Esophagus squamous epithelium (tissue), 5 donors: ENCODE measurements around the gene PRPF4. TPM values are rescaled to one million over a fixed set of nuclear protein-coding genes. Genes with fewer than 3 reads are reported as not detected.

ENCODE experiments used
- DNase-seq: peaks from one replicate; lab custom pipeline; 2025; lab: John Stamatoyannopoulos, UW
- H3K27ac ChIP-seq, 4 donors: fragments of 200-600 bp; sonication (generic); one replicate each; pipeline ENCODE4 v1.5.1; 2016 to 2019; ENCODE audit warnings: mild to moderate bottlenecking in 1 of 4
- H3K27me3 ChIP-seq, 4 donors: fragments of 200-600 bp; sonication (generic); 1 replicate in 3 of 4; 2 replicates in 1 of 4; pipeline versions ENCODE4 v1.5.1 to v1.6.0; 2017 to 2021; ENCODE audit warnings: antibody characterized with exemption in 1 of 4
- H3K36me3 ChIP-seq, 3 donors: fragments of 200-600 bp; sonication (generic); one replicate each; pipeline ENCODE4 v1.5.1; 2016 to 2019
- H3K4me1 ChIP-seq, 3 donors: fragments of 200-600 bp; sonication (generic); one replicate each; pipeline ENCODE4 v1.5.1; 2017 to 2019
- H3K4me3 ChIP-seq, 4 donors: fragments of 200-600 bp; sonication (generic); 1 replicate in 3 of 4; 2 replicates in 1 of 4; pipeline ENCODE4 v1.5.1; 2016 to 2019; ENCODE audit warnings: mild to moderate bottlenecking in 2 of 4, moderate library complexity in 1 of 4
- H3K9me3 ChIP-seq, 3 donors: fragments of 200-600 bp; sonication (generic); one replicate each; pipeline ENCODE4 v1.5.1; 2016 to 2019
- CTCF ChIP-seq, 6 experiments: fragments of 450-650 bp in 4 of 6; fragments of 200-600 bp in 2 of 6; sonication (generic) in 2 of 6; IDR thresholded peaks; one replicate each; pipeline ENCODE4 v1.5.1; 2016 to 2019; ENCODE audit warnings: antibody characterized with exemption in 6 of 6, mild to moderate bottlenecking in 4 of 6, moderate library complexity in 4 of 6
- POLR2A ChIP-seq, 4 donors: fragments of 450-650 bp; IDR thresholded peaks; one replicate each; pipeline ENCODE4 v1.6.1; 2017; ENCODE audit warnings: antibody characterized with exemption in 4 of 4, mild to moderate bottlenecking in 4 of 4, moderate library complexity in 3 of 4
- WGBS, 2 donors: methylation state at CpG; one replicate each; pipeline ENCODE4 v1.1.5; 2018; 5-methylcytosine and 5-hydroxymethylcytosine counted together
- intact Hi-C: fragments of 100-400 bp; cut with DNase I; formaldehyde crosslinking; loops from one replicate; pipeline ENCODE4 v1.15.0; 2022
- total RNA-seq, 4 donors: library from RNA; depleted of rRNA; stranded (reverse); fragments of >200 nt; gene quantifications; one replicate each; pipeline ENCODE4 v1.1.0, GENCODE V29; 2016
- donor health status: DM: yes; HTN: yes; CAD: no.

Gene PRPF4
- total RNA-seq, 4 donors from 2014 or later = 11.4 to 19.0 (median 17.4) TPM

DNA sequence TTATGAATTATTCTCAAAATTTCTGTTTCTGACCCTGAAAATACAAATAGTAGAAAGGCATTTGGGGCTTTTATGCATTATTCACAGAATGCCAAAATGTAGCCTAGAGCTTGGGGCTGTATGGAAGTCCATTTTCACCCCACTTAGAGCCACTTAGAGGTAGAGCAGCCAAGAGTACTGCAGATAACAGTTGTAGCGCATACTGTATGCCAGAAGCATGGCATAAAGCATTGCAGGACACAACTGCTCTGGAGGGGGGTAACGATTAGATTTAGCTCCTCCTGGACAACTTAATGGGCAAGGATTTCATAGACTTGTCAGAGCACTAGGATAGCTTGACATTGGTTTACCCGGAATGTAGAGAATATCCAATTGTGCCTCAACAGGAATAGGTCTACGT, 38.4 kb upstream of the PRPF4 start:
- DNase-seq = no peak
- Histone ChIP-seq H3K27me3 (no peaks in the 10 kb centered on the region), H3K4me1 (peaks cover 0 to 29% (median 14%) of the 10 kb centered on the region in 3 donors), H3K9me3 (no peaks in the 10 kb centered on the region), H3K27ac (no peak overlapping the region), H3K36me3 (no peaks in the 10 kb centered on the region), H3K4me3 (no peak overlapping the region)
- 90 to 94% methylated on average over 4 of the region's 4 CpGs for WGBS, 2 donors
- TF ChIP-seq CTCF (IDR thresholded peaks at IDR 0.05) (no peak), POLR2A (IDR thresholded peaks at IDR 0.05) (no peak)
- intact Hi-C loops = no loop called here

GRCh38 chr9:113238202-113238858, 37.1 kb upstream of the PRPF4 start:
- no peaks in the 10 kb centered on the region for H3K9me3 ChIP-seq
- H3K4me3 ChIP-seq = no peak overlapping the region
- H3K36me3 ChIP-seq = no peaks in the 10 kb centered on the region
- no peak for DNase-seq
- TF ChIP-seq POLR2A (IDR thresholded peaks at IDR 0.05) (no peak), CTCF (IDR thresholded peaks at IDR 0.05) (no peak)
- H3K27me3 ChIP-seq = no peaks in the 10 kb centered on the region
- no peak overlapping the region for H3K27ac ChIP-seq
- intact Hi-C loops = no loop called here
- H3K4me1 ChIP-seq = peaks cover 0 to 16% (median 5%) of the 10 kb centered on the region in 3 donors
- WGBS, 2 donors = 87 to 92% methylated on average over 9 to 10 of the region's 10 CpGs

DNA sequence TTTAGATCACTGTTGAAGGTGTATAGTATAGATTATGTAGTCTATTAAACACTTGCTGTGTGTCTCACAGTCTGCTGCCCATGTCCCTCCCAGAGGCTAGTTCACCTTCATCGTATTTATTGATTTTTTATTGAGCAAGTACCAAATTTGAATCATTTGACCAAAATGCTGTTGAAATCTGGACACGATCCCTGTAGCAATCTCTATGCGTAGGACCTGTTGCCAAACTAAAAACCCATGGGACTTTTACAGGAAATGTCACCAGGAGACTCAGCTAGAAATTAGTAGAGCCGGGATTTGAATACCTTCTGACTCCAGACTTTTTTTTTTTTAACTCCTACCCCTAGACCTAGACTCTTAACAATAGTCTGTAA, 36.6 kb upstream of the PRPF4 start:
- peaks cover 0 to 11% (median under 1%) of the 10 kb centered on the region in 3 donors for H3K4me1 ChIP-seq
- no peaks in the 10 kb centered on the region for H3K9me3 ChIP-seq
- H3K4me3 ChIP-seq = no peak overlapping the region
- 63 to 84% methylated on average over 4 of the region's 4 CpGs for WGBS, 2 donors
- TF ChIP-seq CTCF (IDR thresholded peaks at IDR 0.05) (no peak), POLR2A (IDR thresholded peaks at IDR 0.05) (no peak)
- no peaks in the 10 kb centered on the region for H3K27me3 ChIP-seq
- no peaks in the 10 kb centered on the region for H3K36me3 ChIP-seq
- DNase-seq = no peak
- H3K27ac ChIP-seq = no peak overlapping the region
- intact Hi-C loops = no loop called here

DNA sequence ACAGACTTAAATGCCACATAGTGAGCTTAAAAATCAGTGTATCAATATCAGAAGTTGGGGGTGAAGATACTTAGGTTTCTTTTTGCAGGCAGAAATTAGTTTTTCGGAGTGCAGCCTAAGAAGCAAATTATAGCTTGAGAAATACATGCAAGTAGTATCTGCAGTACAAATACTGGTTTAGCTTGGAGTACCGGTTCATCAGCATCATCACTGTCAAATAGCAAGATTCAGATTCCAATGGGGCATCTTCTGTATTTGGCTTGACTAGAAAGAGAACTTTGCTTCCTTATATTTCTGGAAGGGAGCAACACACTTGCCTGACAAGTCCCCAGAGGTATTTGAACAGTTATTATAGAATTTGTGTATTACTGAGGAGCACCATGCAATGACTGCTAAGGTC, 34.3 kb upstream of the PRPF4 start:
- Histone ChIP-seq H3K4me3 (no peak overlapping the region), H3K36me3 (no peaks in the 10 kb centered on the region), H3K9me3 (no peaks in the 10 kb centered on the region), H3K27ac (no peak overlapping the region), H3K4me1 (no peaks in the 10 kb centered on the region), H3K27me3 (no peaks in the 10 kb centered on the region)
- no peak for DNase-seq
- TF ChIP-seq CTCF (IDR thresholded peaks at IDR 0.05) (no peak), POLR2A (IDR thresholded peaks at IDR 0.05) (no peak)
- intact Hi-C loops = no loop called here
- 84 to 95% methylated on average over 2 of the region's 2 CpGs for WGBS, 2 donors

DNA sequence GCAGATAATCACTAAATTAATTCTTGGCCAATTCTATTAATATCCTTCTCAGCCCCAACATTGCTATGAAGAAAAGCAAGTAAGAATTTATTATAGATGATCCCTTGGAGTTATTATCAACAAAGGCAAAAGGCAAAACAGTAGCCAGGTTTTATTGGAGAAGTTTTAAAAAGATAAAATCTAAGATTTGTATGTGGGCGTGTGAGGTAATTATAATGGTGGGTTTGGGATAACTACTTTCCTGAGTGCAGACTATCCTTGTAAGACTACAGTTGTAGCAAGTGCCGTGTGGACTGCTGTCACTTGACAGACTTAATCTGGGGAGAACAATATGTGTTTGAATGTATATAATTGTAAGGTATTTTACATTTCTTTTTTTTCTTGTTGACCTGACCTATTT, 30.9 kb upstream of the PRPF4 start:
- no peaks in the 10 kb centered on the region for H3K27me3 ChIP-seq
- H3K9me3 ChIP-seq = no peaks in the 10 kb centered on the region
- no peak for DNase-seq
- intact Hi-C loops = no loop called here
- TF ChIP-seq CTCF (IDR thresholded peaks at IDR 0.05) (no peak), POLR2A (IDR thresholded peaks at IDR 0.05) (no peak)
- no peaks in the 10 kb centered on the region for H3K36me3 ChIP-seq
- WGBS, 2 donors = 83 to 94% methylated on average over 2 of the region's 2 CpGs
- no peak overlapping the region for H3K4me3 ChIP-seq
- H3K27ac ChIP-seq = no peak overlapping the region
- H3K4me1 ChIP-seq = no peaks in the 10 kb centered on the region
